GM21529 (cell line): Measurements from ENCODE around the gene RABL2B.
"Not testable (repeated sequence)": the region's sequence is repeated elsewhere in the genome, so short reads cannot be mapped to it uniquely, and the experiment has no call there.

ENCODE experiments used
- ATAC-seq: cut with Tn5 transposase; IDR thresholded peaks from one replicate; pipeline ENCODE4 v1.9.1; 2021; ENCODE audit not compliant: unreplicated experiment

RABL2B gene

DNA sequence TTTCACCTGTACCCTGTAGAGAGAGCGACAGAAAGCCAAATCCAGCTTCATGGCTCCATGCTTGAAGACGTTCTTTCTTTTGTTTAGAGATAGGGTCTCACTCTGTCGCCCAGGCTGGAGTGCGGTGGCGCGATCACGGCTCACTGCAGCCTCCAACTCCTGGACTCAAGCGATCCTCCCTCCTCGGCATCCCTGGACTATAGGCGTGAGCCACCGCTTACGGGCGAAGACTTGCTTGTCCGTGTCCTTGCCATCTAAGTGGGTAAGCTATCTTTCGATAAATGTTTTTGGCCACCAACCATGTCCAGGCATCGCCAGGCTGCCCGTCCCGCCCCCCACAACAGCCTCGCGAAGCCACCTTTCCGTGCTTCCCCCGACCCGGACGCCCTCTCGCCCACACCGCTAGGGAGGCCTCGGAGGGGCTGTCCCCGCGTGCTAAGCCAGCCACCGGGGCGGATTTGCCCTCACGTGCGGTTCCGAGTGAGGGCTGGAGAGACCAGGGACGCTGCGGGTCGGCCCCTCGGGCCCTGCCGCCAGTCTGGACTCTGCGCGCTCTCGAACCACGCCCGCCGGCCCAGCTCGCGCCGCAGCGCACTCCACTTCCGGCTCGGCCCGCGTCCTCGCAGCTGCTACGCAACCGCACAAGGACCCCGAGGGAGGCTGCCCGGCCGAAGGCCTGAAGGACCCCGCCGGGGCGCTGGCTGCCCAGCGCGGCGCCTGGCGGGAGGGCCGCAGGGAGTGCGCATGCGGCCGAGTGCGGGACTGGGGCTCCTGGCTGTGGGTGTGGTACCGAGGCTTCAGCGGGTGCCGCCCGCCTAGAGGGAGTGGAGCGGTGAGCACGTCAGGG, at the start of gene RABL2B:
RABL2B (minus strand) TSS at position 604 of the 847 bp plus-strand sequence. CDS start 1,342 bp downstream, outside the sequence.
- ATAC-seq, result peak; percentile 89

DNA sequence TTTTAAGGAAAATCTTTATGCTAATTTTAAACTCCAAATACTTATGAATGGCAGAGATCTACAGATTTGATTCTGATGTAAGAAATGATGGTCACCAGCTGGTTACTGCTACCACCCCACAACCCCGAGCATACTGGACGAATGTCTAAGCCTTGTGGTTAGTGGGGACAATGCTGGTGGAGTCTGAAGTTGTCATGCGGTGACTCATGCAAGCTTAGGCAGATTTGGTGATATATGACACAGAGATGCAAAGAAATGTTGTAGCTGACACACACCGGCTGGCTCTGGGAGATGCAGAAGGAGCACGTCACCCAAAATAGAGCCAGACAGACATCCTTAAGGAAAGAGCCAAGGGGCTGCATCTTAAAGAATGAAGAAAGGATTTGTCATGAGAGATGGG, 3.5 kb upstream of the RABL2B start:
- not testable (repeated sequence) for ATAC-seq

DNA sequence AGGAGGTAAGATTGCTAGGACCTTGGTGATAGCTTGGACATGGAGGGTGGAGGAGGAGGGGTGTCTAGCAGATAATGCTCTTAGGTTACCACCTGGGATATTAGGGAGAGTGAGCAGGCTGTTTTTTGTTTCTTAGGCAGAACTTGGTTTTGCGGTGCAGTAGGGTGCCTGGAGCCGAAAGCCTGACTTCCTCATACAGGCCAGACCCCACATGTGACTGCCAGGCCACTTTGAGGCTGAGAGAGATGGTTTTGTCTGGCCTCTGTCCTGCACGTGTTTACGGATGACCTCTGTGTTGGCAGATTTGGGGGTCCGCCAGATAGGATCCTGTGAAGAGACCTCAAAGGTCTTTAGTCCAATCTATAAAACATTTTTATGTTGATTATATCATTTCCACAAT, 1.9 kb upstream of the RABL2B start:
- ATAC-seq, result not testable (repeated sequence)

DNA sequence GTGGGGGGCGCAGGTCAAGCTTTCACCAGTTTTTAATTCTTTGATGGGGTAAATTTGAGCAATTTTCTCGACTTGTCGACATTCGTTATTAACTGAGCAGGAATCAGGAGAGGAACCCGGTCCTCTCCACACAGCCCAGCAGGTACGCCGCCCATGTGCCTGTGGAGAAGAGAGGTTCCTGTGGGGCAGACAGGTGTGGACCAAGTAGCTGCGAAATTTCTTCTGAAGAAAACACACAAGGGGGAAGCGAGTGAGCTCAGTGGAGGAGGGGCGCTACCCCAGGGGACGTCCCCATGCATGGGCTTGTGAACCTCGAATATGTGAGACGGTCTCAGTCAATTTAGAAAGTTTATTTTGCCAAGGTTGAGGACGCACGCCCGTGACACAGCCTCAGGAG, 442 bp upstream of the RABL2B start:
- ATAC-seq, result peak; percentile 21

DNA sequence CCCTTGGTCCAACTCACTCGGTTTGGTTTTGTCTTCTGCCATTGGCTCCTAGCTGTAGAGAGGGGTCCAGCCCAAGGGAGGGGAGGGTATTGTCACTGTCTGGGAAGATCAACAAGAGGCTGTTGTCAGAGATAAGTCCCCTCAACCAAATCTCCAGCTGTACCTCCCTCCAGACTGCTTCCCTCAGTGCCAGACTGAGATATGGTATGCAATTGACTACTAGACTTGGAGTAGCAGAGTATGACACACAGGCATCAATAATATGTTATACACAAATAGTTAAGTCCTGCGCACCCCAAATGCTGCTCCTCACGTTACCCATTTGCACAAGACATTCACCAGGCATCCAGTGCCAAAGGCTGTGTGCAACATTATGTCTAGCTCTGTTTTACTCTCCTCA, 1.2 kb downstream of the RABL2B start:
- not testable (repeated sequence) for ATAC-seq

DNA sequence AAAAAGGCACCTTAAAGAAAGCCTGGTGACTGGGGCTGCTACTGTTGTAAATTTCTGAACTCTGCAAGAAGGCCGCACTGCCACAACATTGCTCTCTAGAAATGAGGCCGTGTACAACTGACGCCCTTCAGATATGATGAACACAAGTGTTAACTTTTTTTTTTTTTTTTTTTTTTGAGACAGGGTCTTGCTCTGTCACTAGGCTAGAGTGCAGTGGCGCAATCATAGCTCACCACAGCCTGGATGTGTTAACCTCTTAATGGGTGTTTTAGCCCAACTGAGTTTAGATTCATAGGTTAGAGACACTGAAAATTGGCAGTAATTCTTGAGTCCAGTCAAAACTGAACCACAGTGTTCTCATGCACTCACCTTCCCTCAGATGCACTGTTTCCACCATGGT, 3.2 kb downstream of the RABL2B start:
- not testable (repeated sequence) for ATAC-seq

DNA sequence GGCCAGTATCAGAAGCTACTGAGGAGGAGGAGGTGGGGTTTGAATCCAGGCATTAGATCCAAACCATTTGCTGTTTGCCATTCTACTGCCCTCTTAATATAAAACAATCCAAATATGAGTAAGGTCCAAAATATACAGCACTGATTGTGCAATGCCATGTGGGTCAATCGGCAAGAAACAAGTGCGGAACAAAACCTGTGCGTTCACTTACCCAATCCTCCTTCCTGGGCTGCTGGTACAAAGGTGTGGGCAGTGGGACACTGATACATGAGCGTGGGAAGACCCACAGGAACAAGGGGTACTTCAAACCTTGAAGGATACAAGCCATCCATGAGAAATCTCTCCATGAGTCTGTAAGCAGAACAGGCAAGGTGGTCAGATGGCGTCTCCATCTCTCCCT, 5.8 kb downstream of the RABL2B start:
- not testable (repeated sequence) for ATAC-seq

DNA sequence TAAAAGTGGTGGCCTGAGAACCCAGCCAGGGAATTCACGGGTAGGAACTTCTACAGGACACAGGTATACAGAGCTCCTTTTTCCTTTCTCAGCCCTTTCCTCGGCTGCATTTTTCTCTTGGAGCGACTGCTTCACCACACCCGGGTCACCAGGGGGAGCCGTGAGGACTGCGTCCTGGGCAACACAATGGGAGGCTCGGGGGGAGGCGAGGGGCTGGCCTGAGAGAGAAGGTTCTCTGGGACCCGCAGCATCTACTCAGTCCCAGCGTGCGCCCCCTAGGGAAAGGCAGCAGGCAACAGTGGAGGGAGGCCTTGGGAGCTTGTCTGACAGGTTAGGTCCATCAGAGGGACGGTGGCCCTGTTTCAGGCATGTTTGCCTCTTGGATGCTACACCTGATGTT, 8.3 kb downstream of the RABL2B start:
- ATAC-seq, result not testable (repeated sequence)

DNA sequence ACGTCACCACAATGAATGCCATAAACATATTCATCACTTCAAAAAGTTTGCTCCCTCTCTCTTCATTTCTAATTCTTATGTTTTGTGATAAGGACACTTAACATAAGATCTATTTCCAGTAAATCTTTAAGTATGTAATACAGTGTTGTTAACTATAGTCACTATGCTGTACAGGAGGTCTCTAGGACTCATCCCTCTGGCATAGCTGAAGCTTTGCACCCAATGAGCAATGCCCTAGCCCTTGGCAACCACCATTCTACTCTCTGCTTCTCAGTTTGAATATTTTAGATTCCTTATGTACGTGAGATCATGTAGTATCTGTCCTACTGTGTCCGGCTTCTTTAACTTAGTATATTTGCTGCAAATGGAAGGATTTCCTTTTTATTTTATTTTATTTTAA, 19.1 kb downstream of the RABL2B start:
- ATAC-seq, result not testable (repeated sequence)

DNA sequence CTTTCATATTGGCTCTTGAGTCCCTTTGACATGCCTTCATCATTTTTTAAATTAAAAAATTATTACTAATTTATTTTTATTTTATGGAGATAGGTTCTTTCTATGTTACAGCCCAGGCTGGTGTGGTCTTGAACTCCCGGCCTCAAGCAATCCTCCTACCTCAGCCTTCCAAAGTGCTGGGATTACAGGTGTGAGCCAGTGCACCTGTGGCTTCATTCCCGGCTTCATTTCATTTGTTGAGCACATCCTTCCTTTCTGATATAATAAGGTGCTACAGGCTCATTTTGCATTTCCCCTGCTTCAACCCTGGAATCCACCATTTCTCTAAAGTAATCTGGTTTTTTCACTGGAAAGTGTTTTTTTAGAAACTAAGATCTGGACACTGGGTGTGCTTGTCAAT, 21.6 kb downstream of the RABL2B start:
- not testable (repeated sequence) for ATAC-seq

DNA sequence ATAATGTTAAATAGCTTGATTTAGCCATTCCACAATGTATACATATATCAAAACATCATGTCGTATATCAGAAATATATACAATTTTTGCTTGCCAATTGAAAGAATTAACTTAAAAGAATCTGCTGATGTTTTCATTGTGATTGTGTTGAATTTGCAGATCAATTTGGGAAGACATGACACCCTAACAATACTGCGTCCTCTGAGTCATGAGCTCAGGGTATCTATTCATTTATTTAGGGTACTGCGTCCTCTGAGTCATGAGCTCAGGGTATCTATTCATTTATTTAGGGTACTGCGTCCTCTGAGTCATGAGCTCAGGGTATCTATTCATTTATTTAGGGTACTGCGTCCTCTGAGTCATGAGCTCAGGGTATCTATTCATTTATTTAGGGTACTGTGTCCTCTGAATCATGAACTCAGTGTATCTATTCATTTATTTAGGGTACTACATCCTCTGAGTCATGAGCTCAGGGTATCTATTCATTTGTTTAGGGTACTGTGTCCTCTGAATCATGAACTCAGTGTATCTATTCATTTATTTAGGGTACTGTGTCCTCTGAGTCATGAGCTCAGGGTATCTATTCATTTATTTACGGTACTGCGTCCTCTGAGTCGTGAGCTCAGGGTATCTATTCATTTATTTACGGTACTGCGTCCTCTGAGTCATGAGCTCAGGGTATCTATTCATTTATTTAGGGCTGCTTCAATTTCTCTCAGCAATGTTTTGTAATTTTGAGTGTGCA, 23.7 kb downstream of the RABL2B start:
- ATAC-seq, result not testable (repeated sequence)

DNA sequence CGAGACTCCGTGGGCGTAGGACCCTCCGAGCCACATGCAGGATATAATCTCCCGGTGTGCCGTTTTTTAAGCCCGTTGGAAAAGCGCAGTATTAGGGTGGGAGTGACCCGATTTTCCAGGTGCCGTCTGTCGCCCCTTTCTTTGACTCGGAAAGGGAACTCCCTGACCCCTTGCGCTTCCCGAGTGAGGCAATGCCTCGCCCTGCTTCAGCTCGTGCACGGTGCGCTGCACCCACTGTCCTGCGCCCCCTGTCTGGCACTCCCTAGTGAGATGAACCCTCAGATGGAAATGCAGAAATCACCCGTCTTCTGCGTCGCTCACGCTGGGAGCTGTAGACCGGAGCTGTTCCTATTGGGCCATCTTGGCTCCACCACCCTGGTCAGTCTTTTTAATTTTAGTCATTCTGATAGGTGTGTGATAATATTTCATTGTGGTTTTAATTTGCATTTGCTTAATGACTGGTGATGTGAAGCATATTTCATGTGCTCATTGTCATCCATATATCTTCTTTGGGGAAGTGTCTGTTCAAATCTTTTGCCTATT, 26.4 kb downstream of the RABL2B start:
- not testable (repeated sequence) for ATAC-seq

DNA sequence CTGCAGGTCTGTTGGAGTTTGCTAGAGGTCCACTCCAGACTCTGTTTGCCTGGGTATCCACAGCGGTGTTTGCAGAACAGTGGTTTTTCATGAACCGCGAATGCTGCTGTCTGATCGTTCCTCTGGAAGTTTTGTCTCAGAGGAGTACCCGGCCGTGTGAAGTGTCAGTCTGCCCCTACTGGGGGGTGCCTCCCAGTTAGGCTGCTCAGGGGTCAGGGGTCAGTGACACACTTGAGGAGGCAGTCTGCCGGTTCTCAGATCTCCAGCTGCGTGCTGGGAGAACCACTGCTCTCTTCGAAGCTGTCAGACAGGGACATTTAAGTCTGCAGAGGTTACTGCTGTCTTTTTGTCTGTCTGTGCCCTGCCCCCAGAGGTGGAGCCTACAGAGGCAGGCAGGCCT, 27.0 kb downstream of the RABL2B start:
- ATAC-seq, result not testable (repeated sequence)

DNA sequence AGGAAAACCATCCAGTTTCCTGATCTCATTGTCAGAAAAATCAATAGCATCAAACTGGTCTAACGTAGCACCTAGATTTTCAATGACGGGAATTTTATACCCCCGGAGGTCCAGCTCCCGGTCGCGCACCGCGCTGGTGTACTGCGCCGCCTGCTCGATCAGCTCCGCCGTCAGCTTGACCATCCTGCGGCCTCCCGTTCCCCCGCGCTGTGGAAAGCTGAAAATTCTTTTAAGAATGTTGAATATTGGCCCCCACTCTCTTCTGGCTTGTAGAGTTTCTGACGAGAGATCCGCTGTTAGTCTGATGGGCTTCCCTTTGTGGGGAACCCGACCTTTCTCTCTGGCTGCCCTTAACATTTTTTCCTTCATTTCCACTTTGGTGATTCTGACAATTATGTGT, 28.2 kb downstream of the RABL2B start:
- not testable (repeated sequence) for ATAC-seq

DNA sequence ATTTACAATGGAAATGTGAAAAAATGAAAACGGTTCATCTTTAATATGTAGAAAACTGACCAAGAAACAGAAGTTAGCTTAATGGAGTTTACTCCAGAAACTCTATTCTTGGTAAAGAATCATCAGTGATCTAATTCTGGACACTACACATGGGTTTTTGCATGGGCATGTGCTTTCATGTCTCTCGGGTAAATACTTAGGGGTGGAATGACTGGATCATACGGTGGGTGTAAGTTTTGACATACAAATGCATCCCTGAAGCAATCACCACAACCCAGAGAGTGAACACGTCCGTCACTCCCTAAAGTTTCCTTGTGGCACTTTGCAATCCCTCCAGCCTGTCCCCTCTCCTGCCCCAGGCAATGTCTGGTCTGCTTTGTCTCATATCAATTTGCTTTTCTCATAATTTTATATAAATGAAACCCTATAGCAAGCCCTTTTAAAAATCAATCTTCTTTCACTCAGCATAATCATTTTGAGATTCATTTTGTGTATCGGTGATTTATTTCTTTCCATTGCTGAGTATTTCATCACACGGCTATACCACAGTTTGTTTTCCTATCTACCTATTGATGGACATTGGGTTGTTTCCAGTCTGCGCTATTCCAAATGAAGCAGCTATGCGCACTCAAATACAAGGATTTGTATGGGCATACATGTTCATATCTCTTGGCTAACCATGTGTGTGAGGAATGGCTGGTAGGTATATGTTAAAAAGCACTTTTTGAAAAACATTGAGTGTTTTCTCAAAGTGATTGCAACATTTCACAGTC, 33.9 kb downstream of the RABL2B start:
- not testable (repeated sequence) for ATAC-seq

DNA sequence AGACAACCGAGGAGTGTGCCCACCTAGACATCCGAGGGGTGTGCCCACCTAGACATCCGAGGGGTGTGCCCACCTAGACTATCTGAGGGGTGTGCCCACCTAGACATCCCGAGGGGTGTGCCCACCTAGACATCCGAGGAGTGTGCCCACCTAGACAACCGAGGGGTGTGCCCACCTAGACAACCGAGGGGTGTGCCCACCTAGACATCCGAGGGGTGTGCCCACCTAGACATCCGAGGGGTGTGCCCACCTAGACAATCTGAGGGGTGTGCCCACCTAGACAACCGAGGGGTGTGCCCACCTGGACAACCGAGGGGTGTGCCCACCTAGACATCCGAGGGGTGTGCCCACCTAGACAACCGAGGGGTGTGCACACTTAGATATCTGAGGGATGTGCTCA, 34.8 kb downstream of the RABL2B start:
- not testable (repeated sequence) for ATAC-seq

DNA sequence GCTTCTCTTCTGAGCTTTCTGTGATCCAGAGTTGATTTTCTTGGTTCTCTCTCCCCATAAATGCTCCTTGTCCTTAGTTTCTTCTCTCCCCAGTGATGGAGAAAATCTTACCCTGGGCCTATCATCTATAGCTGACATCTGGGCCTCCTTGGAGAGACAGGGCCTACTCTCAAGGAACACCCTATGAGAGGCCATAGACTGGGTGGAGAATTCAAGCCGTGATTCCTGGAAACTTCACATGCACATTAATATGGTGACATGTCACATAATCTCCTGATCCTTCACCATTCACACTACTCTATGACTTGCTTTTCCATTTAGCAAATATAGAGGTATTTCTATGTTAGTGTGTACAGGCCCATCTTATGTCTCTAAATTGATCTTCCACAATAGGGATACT, 35.9 kb downstream of the RABL2B start:
- not testable (repeated sequence) for ATAC-seq

DNA sequence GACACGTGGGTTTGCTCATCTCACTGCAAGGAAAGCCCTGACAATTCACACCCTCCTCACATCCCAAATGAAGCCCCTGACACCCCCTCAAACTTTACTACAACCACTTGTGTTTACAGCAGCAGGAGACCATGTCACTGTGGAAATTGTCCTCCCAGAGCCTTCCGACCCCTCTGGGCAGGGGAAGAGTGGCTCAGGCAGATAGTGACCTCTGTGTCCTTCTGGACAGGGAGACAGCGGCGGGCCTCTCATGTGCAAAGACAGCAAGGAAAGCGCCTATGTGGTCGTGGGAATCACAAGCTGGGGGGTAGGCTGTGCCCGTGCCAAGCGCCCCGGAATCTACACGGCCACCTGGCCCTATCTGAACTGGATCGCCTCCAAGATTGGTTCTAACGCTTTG, 39.0 kb downstream of the RABL2B start:
- not testable (repeated sequence) for ATAC-seq

DNA sequence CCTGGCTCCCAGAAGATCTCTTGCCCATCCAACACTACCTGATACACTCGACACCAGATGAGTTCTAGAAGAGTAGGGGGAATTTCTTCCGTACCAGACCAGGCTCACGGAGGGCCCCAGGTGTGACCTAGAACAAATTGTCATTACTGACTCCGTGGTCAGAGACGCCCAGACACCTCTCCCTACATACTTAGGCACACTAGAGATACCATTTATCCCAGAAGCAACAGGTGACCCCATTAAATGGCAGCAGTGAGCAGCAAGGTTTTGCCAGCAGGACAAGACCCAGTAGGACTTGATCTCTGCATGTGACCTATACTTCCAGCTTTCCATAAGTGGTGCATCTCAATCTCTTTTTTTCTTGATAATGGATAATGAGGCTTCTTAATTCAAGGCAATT, 42.7 kb downstream of the RABL2B start:
- not testable (repeated sequence) for ATAC-seq

DNA sequence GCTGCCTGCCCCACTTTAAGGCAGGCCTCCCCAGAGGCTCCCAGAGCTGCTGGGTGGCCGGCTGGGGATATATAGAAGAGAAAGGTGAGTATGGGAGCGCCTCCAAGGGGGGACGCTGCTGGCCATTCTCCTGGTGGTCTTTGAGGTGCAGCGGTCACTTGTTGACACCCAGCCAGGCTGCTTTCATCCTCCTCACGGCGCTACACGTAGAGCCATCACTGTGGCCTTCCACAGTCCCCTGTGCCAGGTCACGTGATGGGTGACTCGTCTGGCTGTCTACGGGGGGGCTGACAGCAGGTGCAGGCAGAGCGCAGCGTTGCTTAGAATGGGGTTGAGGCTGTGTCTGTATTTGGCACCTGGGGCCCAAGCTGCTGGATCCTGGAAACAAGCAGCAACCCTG, 43.5 kb downstream of the RABL2B start:
- ATAC-seq, result no peak

DNA sequence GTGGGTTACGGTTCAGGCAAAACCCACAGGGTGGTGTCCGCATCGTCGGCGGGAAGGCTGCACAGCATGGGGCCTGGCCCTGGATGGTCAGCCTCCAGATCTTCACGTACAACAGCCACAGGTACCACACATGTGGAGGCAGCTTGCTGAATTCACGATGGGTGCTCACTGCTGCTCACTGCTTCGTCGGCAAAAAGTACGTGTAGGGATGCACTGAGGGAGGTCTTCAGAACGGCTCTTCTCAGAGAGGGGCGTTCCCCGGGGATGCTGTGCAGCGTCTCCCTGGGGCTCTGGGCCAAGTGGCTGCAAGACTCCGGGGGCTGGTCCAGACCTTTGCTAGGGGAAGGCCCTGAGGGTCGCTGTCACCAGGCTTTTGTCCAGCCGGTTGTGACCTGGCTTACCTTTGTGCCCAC, 44.2 kb downstream of the RABL2B start:
- no peak for ATAC-seq
